Endothelial cell of umbilical vein (primary cell): ENCODE data around the gene NTS. TPM values are rescaled to one million over a fixed set of nuclear protein-coding genes. Genes with fewer than 3 reads are reported as not detected.

ENCODE experiments used
- BruUV-seq: library from RNA; stranded (reverse); fragments of 400-500 nt; replicated peaks from 2 replicates; lab custom pipeline; 2021; lab: Mats Ljungman, UMichigan
- CTCF ChIA-PET: fragments of 300-600, 350-600 bp; sonication (Branson Sonifier 250); formaldehyde crosslinking; loops from one replicate; lab custom pipeline; 2021; ENCODE audit warnings: antibody characterized with exemption, inconsistent platforms; lab: Charles Lee
- POLR2A ChIA-PET: fragments of 300-600, 350-600 bp; sonication (Branson Sonifier 250); formaldehyde crosslinking; loops from one replicate; lab custom pipeline; 2021; ENCODE audit warnings: antibody characterized with exemption, inconsistent platforms; lab: Charles Lee
- DNase-seq: peaks from one replicate; pipeline ENCODE4 v3.0.0-alpha.2; 2011; ENCODE audit warnings: low read depth, low spot score
- FAIRE-seq: peaks from 2 replicates; lab custom pipeline; 2011; peaks lifted over from hg19 to GRCh38; lab: Jason Lieb, UNC
- H2AFZ ChIP-seq: 2 replicates; pipeline ENCODE4 v1.6.0; 2012; ENCODE audit warnings: low read depth, low read length, control low read depth, inconsistent platforms
- H3K27ac ChIP-seq: 2 replicates; pipeline ENCODE4 v1.5.1; 2011; ENCODE audit warnings: low read depth, mild to moderate bottlenecking, control low read depth, low read length, moderate library complexity; ENCODE audit not compliant: insufficient read depth
- H3K27me3 ChIP-seq, 2 experiments: 2 replicates each; pipeline versions ENCODE4 v1.6.0 to v1.6.1; 2011; ENCODE audit warnings: low read length in 2 of 2, mixed read lengths in 1 of 2; ENCODE audit not compliant: control insufficient read depth in 2 of 2, insufficient read depth in 2 of 2
- H3K36me3 ChIP-seq, 2 experiments: 2 replicates in 1 of 2; 3 replicates in 1 of 2; pipeline ENCODE4 v1.5.1; 2011; ENCODE audit warnings: low read length in 2 of 2, mild to moderate bottlenecking in 1 of 2, moderate library complexity in 1 of 2; ENCODE audit not compliant: control insufficient read depth in 2 of 2, insufficient read depth in 2 of 2; ENCODE audit errors: extremely low read depth in 1 of 2
- H3K4me1 ChIP-seq: 3 replicates; pipeline ENCODE4 v1.5.1; 2011; ENCODE audit warnings: mild to moderate bottlenecking, low read length; ENCODE audit not compliant: control insufficient read depth, insufficient read depth; ENCODE audit errors: extremely low read depth
- H3K4me2 ChIP-seq: 2 replicates; pipeline ENCODE4 v1.6.1; 2011; ENCODE audit warnings: low read length, control low read depth, mixed read lengths; ENCODE audit not compliant: insufficient read depth
- H3K4me3 ChIP-seq, 3 experiments: fragments of 200-600 bp in 1 of 3; sonication (generic), shearing (Covaris generic) in 1 of 3; replicated peaks in 1 of 3; 2 replicates each; pipeline ENCODE4 v1.5.1; 2011 to 2016; ENCODE audit warnings: control low read depth in 3 of 3, low read length in 3 of 3, mild to moderate bottlenecking in 2 of 3, inconsistent platforms in 1 of 3, low read depth in 1 of 3, moderate library complexity in 1 of 3; ENCODE audit not compliant: insufficient read depth in 1 of 3
- H3K79me2 ChIP-seq: 2 replicates; pipeline ENCODE4 v1.6.0; 2012; ENCODE audit warnings: low read length, inconsistent platforms; ENCODE audit not compliant: control insufficient read depth, insufficient read depth
- H3K9ac ChIP-seq: replicated peaks from 2 replicates; pipeline ENCODE3; 2011; ENCODE audit warnings: low read length, control low read depth; ENCODE audit not compliant: insufficient read depth; ENCODE audit errors: extremely low read depth
- H3K9me1 ChIP-seq: replicated peaks from 3 replicates; pipeline ENCODE4 v1.6.0; 2011; ENCODE audit warnings: mild to moderate bottlenecking, low read length; ENCODE audit not compliant: control insufficient read depth, insufficient read depth; ENCODE audit errors: extremely low read depth
- H3K9me3 ChIP-seq: replicated peaks from 2 replicates; pipeline ENCODE4 v1.5.1; 2012; ENCODE audit warnings: low read length, inconsistent platforms; ENCODE audit not compliant: control insufficient read depth, insufficient read depth
- H4K20me1 ChIP-seq: replicated peaks from 2 replicates; pipeline ENCODE3; 2011; ENCODE audit warnings: mild to moderate bottlenecking, low read length; ENCODE audit not compliant: control insufficient read depth, insufficient read depth; ENCODE audit errors: extremely low read depth
- EZH2 ChIP-seq: IDR thresholded peaks from 2 replicates; pipeline ENCODE4 v1.6.1; 2012; ENCODE audit warnings: borderline replicate concordance, low read depth, mild to moderate bottlenecking, moderate library complexity, low read length, inconsistent platforms; ENCODE audit not compliant: severe bottlenecking
- FOS ChIP-seq: IDR thresholded peaks from 2 replicates; pipeline ENCODE4 v1.6.1; 2011; ENCODE audit warnings: mild to moderate bottlenecking, low read length, moderate library complexity, borderline replicate concordance; ENCODE audit not compliant: insufficient read depth
- GATA2 ChIP-seq: IDR thresholded peaks from 2 replicates; pipeline ENCODE4 v1.7.0; 2011; ENCODE audit warnings: low read depth, mild to moderate bottlenecking, moderate library complexity, mixed read lengths, low read length; ENCODE audit not compliant: insufficient read length, insufficient read depth
- JUN ChIP-seq: IDR thresholded peaks from 2 replicates; pipeline ENCODE4 v1.6.1; 2011; ENCODE audit warnings: borderline replicate concordance, low read depth; ENCODE audit not compliant: insufficient read length, insufficient read depth
- MYC ChIP-seq: IDR thresholded peaks from one replicate; pipeline ENCODE4 v1.6.1; 2011; ENCODE audit warnings: mild to moderate bottlenecking, low read depth, low read length
- POLR2A ChIP-seq: IDR thresholded peaks from 2 replicates; pipeline ENCODE4 v1.6.1; 2012; ENCODE audit warnings: low read depth, mild to moderate bottlenecking, control low read depth, low read length
- POLR2AphosphoS5 ChIP-seq: IDR thresholded peaks from 2 replicates; pipeline ENCODE4 v1.6.1; 2012; ENCODE audit warnings: low read depth, mild to moderate bottlenecking, control low read depth, low read length, moderate library complexity; ENCODE audit not compliant: insufficient read depth
- dilution Hi-C: fragments of 300-500 bp; cut with MboI; formaldehyde crosslinking; loops from one replicate; pipeline ENCODE4 v1.15.0; 2019; ENCODE audit warnings: low sequenced_read_pairs; ENCODE audit not compliant: extremely low pct_ligation_motif_present
- intact Hi-C: fragments of 100-400 bp; cut with micrococcal nuclease; formaldehyde crosslinking; loops from one replicate; pipeline ENCODE4 v1.10.0; 2022
- polyA plus RNA-seq, 4 experiments: library from polyadenylated mRNA; depleted of rRNA in 3 of 4; stranded (reverse) in 3 of 4; unstranded in 1 of 4; fragments of >200 nt; gene quantifications; 2 replicates each; pipeline versions ENCODE4 v1.2.1 to v1.2.3, GENCODE V29; 2011 to 2012; ENCODE audit warnings: missing spikeins in 1 of 4
- total RNA-seq: library from RNA; stranded (reverse); gene quantifications from 2 replicates; pipeline ENCODE4 v1.2.3, GENCODE V29; 2021
- TF ChIP-seq, protein P1 (sequence below), 2 donors: IDR thresholded peaks; 1 replicate in 1 of 2; 2 replicates in 1 of 2; pipeline ENCODE4 v1.5.1; 2011; ENCODE audit warnings: low read length in 2 of 2, mild to moderate bottlenecking in 2 of 2, moderate library complexity in 2 of 2, control low read depth in 1 of 2, inconsistent platforms in 1 of 2, low read depth in 1 of 2; ENCODE audit not compliant: insufficient read depth in 1 of 2; ENCODE audit errors: extremely low read depth in 1 of 2
- TF ChIP-seq, protein P2 (sequence below): IDR thresholded peaks from 2 replicates; pipeline ENCODE4 v1.6.1; 2011; ENCODE audit not compliant: insufficient read depth, insufficient read length

NTS gene
- total and polyA plus RNA-seq, 2 donors (not counting 3 experiments of a cell fraction or from before 2014, with no cell fraction given): not detected

GRCh38 chr12:85883763-85884162 lies 9.7 kb downstream of the NTS start:
- no peaks in the 10 kb centered on the region for H3K4me1 ChIP-seq
- H3K27me3 ChIP-seq: no peaks in the 10 kb centered on the region
- dilution Hi-C loops: no loop called here
- no peaks in the 10 kb centered on the region for H4K20me1 ChIP-seq
- no peak overlapping the region for H3K27ac ChIP-seq
- H3K4me2 ChIP-seq: no peak overlapping the region
- H3K9ac ChIP-seq: no peak overlapping the region
- ChIA-PET POLR2A (no interaction called here), CTCF (interaction anchor here (1.9 to 2.8 kb wide), 3 partner anchors 12 to 308 kb away, joined by 5 to 15 read pairs (median 10); no protein-coding TSS in a partner anchor)
- FAIRE-seq: no peak
- intact Hi-C loops: no loop called here
- H2AFZ ChIP-seq: no peak overlapping the region
- no peak for DNase-seq
- no peak overlapping the region for H3K4me3 ChIP-seq
- no peaks in the 10 kb centered on the region for H3K79me2 ChIP-seq
- no peaks in the 10 kb centered on the region for H3K9me1 ChIP-seq
- no TSS peak for BruUV-seq
- TF ChIP-seq FOS: no peak
- TF ChIP-seq, protein P1, sequence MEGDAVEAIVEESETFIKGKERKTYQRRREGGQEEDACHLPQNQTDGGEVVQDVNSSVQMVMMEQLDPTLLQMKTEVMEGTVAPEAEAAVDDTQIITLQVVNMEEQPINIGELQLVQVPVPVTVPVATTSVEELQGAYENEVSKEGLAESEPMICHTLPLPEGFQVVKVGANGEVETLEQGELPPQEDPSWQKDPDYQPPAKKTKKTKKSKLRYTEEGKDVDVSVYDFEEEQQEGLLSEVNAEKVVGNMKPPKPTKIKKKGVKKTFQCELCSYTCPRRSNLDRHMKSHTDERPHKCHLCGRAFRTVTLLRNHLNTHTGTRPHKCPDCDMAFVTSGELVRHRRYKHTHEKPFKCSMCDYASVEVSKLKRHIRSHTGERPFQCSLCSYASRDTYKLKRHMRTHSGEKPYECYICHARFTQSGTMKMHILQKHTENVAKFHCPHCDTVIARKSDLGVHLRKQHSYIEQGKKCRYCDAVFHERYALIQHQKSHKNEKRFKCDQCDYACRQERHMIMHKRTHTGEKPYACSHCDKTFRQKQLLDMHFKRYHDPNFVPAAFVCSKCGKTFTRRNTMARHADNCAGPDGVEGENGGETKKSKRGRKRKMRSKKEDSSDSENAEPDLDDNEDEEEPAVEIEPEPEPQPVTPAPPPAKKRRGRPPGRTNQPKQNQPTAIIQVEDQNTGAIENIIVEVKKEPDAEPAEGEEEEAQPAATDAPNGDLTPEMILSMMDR (IDR thresholded peaks at IDR 0.05; ENCODE audit: extremely low read depth in 1 of 2, insufficient read depth in 1 of 2, low read depth in 1 of 2, low read length in 2 of 2): no peak
- no peaks in the 10 kb centered on the region for H3K9me3 ChIP-seq
- H3K36me3 ChIP-seq: no peaks in the 10 kb centered on the region

DNA sequence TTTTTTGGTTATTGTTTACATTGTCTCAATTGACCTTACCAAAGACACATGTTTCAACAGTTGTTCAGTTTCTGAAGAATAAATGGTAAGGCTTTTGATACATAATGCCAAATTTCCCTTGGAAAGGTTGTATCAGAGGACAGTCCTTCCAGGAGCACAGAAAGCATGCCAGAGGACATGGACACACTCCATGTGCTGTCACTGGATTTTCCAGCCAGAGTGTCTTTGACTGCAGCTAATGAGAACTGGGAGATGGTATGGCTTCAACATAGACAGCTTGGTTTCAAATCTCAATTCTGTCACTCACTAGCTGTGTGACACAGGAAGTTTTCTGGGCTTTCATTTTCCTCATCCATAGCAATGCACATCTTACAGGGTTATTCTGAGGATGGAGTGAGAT lies 20.6 kb downstream of the NTS start:
- no peak for TF ChIP-seq JUN
- TF ChIP-seq MYC: no peak
- no peak for TF ChIP-seq EZH2
- no peak for TF ChIP-seq GATA2
- TF ChIP-seq, protein P1 (IDR thresholded peaks at IDR 0.05; ENCODE audit: extremely low read depth in 1 of 2, insufficient read depth in 1 of 2, low read depth in 1 of 2, low read length in 2 of 2): no peak
- no peak for TF ChIP-seq POLR2A
- TF ChIP-seq FOS: no peak
- TF ChIP-seq POLR2AphosphoS5: no peak
- TF ChIP-seq, protein P2, sequence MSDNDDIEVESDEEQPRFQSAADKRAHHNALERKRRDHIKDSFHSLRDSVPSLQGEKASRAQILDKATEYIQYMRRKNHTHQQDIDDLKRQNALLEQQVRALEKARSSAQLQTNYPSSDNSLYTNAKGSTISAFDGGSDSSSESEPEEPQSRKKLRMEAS: no peak
- no peak for FAIRE-seq

More for the DNA sequence above, 20.6 kb downstream of the NTS start:
- Histone ChIP-seq H3K27me3 (peaks cover 0 to 1% of the 10 kb centered on the region in 2 experiments), H3K79me2 (no peaks in the 10 kb centered on the region), H3K4me2 (no peak overlapping the region), H3K9me3 (no peaks in the 10 kb centered on the region), H3K4me3 (no peak overlapping the region), H3K4me1 (no peaks in the 10 kb centered on the region), H3K27ac (no peak overlapping the region), H2AFZ (no peak overlapping the region), H4K20me1 (no peaks in the 10 kb centered on the region), H3K36me3 (no peaks in the 10 kb centered on the region), H3K9ac (no peak overlapping the region), H3K9me1 (no peaks in the 10 kb centered on the region)
- CTCF ChIA-PET: no interaction called here
- POLR2A ChIA-PET: no interaction called here
- dilution Hi-C loops: no loop called here
- BruUV-seq: no TSS peak
- no peak for DNase-seq
- intact Hi-C loops: no loop called here
